Measurements from ENCODE around the gene CANX.

The CANX gene

DNA sequence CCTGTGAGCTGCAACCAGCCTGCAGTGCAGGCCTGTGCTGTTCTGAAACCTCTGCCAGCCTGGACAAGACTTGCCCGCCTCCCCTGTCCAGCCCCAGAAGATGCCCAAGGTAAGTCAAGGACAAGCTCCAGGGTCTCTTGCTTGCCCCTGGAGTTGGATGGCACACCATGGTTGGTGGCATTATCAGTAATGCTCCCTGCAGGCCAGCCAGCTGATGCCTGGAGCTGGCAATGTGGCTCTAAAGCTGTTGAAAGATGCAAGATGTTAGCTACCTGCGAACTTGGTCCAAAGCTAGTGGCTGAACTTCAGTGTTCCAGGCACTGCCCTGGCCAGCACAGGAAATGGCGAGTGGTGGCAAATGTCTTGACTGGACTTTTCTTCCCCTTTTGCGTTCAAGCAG, 81.1 kb downstream of the CANX start:
- no peak for DNase-seq

DNA sequence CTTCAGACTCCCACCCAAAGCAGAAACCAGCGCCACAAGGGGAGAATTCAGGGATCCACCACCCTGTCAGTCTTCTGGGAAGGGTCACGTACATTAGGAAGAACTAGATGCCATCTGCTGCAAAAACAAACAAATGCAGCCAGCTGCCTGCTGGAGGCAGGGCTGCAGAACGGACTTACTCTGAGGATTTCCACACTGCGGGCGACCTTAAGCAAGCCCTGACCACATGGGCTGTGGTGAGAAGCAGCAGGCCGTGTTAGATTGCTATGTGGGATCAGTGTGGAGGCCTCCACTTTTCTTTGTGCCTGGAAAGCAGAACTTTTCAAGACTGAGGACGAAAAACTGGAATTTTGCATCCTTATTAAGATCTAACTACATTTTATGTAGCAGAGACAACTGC, 81.6 kb downstream of the CANX start:
- DNase-seq, result no peak

All from activated CD4-positive, alpha-beta T cell treated with anti-CD3 and anti-CD28 coated beads for 48 hours (primary cell).